ENCODE measurements around the gene CIDEC. TPM values are rescaled to one million over a fixed set of nuclear protein-coding genes. Genes with fewer than 3 reads are reported as not detected.

Gene CIDEC
- total RNA-seq, 1 experiment from 2014 or later: 0.37 TPM

DNA sequence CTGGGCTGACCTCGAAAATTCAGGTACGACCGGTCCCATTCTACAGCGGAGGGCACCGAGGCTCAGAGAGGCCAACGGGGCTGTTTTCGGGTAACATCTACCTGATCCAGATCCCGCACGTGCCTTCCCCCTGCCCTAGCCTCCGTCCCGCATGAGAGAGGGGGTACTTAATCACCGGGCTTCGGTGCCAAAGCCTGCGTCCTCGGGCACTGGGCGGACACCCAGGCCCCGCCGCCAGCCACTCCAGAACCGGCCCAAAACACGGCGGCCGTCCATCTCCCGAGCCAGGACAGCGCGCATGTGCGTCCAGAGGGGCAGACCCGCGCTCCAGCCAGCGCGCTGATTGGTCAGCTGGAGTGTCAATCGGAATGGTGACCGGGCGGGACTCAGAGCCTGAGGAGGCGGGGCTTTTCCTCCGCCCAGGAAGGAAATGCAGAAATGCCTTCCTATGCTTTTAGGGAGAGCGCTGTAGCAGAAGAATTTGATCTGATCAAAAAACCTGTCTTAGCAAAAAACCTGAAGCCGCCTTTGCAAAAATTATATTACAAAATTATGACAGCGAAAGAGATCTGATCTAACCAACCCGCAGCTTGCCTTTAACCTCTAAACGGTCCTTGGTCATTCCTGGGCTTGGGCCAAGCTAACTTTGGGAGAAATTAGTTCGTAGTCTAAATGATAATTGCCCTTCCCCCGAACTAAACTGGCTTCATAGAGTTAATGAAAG lies 36.2 kb downstream of the CIDEC start, which contains the start of gene RPUSD3:
TSS of gene RPUSD3 (minus strand) at position 294 of the 724 bp plus-strand sequence. CDS start at position 276, 18 bp downstream.
- peak; percentile 79 to 97 for DNase-seq
- no peak for TF ChIP-seq EZH2 (IDR thresholded peaks at IDR 0.05; ENCODE audit: low read depth)
- TF ChIP-seq, protein P1, sequence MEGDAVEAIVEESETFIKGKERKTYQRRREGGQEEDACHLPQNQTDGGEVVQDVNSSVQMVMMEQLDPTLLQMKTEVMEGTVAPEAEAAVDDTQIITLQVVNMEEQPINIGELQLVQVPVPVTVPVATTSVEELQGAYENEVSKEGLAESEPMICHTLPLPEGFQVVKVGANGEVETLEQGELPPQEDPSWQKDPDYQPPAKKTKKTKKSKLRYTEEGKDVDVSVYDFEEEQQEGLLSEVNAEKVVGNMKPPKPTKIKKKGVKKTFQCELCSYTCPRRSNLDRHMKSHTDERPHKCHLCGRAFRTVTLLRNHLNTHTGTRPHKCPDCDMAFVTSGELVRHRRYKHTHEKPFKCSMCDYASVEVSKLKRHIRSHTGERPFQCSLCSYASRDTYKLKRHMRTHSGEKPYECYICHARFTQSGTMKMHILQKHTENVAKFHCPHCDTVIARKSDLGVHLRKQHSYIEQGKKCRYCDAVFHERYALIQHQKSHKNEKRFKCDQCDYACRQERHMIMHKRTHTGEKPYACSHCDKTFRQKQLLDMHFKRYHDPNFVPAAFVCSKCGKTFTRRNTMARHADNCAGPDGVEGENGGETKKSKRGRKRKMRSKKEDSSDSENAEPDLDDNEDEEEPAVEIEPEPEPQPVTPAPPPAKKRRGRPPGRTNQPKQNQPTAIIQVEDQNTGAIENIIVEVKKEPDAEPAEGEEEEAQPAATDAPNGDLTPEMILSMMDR (conservative IDR thresholded peaks at IDR 0.05): no peak
- Histone ChIP-seq H2AFZ (peak within 1 kb of the TSS; percentile 91), H3K27me3 (ENCODE audit: insufficient read depth, low read depth) (no peaks in the 10 kb centered on the region), H3K79me2 (ENCODE audit: low read depth) (peaks cover 15% of the 10 kb centered on the region), H3K27ac (peak within 1 kb of the TSS; percentile 16; the same call in 1 of the 2 replicates), H4K20me1 (ENCODE audit: insufficient read depth) (no peaks in the 10 kb centered on the region; the same call in 1 of the 2 replicates), H3F3A (ENCODE audit: insufficient read depth, low read depth) (peaks cover 15% of the 10 kb centered on the region), H3K4me2 (peak within 1 kb of the TSS; percentile 81), H3K4me1 (replicated peaks; ENCODE audit: insufficient read depth) (peaks cover 20% of the 10 kb centered on the region), H3K9me3 (ENCODE audit: insufficient read depth, low read depth) (no peaks in the 10 kb centered on the region), H3K4me3 (peak within 1 kb of the TSS; percentile 66), H3K9me2 (ENCODE audit: insufficient read depth) (no peaks in the 10 kb centered on the region), H3K36me3 (ENCODE audit: low read depth) (peaks cover 11% of the 10 kb centered on the region)
- ChIA-PET POLR2A (ENCODE audit: unreplicated experiment) (interaction anchor here (0.6 to 0.7 kb wide), 3 partner anchors 27 to 68 kb away, joined by 3 to 10 read pairs (median 8); partner anchors contain the start of genes ARPC4 and TADA3), CTCF (interaction anchor here (0.6 to 1.1 kb wide), 3 partner anchors 46 to 128 kb away, joined by 4 to 11 read pairs (median 4); no protein-coding TSS in a partner anchor)
- no TSS peak for BruUV-seq (replicated peaks)
- intact Hi-C loops (cut with micrococcal nuclease; ENCODE audit: unreplicated experiment): loop anchor here (2.0 to 5.0 kb wide), 2 partner anchors 41 to 53 kb away; no protein-coding TSS in a partner anchor

DNA sequence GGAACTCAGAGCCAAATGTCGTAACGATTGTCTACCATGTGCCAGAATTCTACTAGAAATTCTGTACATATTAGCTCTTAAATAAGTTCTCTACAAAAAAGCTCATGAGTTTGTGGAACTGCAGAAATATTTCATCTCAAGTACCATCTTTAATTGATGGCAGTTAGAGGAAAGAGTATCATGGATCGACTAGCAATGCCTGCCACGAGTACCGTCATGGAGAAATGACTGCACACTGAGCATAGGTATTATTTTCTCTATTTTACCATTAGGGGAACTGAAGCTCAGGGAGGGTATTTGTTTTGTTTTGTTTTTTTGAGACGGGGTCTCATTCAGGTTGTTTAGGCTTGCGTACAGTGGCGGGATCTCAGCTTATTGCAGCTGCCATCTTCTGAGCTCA lies 39.0 kb downstream of the CIDEC start:
- Histone ChIP-seq H3K9me3 (ENCODE audit: insufficient read depth, low read depth) (no peaks in the 10 kb centered on the region), H3K4me2 (no peak overlapping the region), H3K4me3 (no peak overlapping the region), H2AFZ (no peak overlapping the region), H3K36me3 (ENCODE audit: low read depth) (peaks cover 11% of the 10 kb centered on the region), H3F3A (ENCODE audit: insufficient read depth, low read depth) (peaks cover 15% of the 10 kb centered on the region), H3K79me2 (ENCODE audit: low read depth) (peaks cover 15% of the 10 kb centered on the region), H3K27me3 (ENCODE audit: insufficient read depth, low read depth) (no peaks in the 10 kb centered on the region), H4K20me1 (ENCODE audit: insufficient read depth) (no peaks in the 10 kb centered on the region; the same call in 1 of the 2 replicates), H3K9me2 (ENCODE audit: insufficient read depth) (no peaks in the 10 kb centered on the region; the same call in 1 of the 2 replicates), H3K27ac (no peak overlapping the region), H3K4me1 (replicated peaks; ENCODE audit: insufficient read depth) (peaks cover 20% of the 10 kb centered on the region)
- no peak for DNase-seq
- no TSS peak for BruUV-seq (replicated peaks)
- CTCF ChIA-PET: no interaction called here
- POLR2A ChIA-PET (ENCODE audit: unreplicated experiment): interaction anchor here (0.6 kb wide), 2 partner anchors 105 to 463 kb away, joined by 3 read pairs; no protein-coding TSS in a partner anchor
- intact Hi-C loops (cut with micrococcal nuclease; ENCODE audit: unreplicated experiment): loop anchor here (5.0 kb wide), 1 partner anchor 56 kb away; no protein-coding TSS in a partner anchor
- no peak for TF ChIP-seq EZH2 (IDR thresholded peaks at IDR 0.05; ENCODE audit: low read depth)
- TF ChIP-seq, protein P1 (conservative IDR thresholded peaks at IDR 0.05): no peak

DNA sequence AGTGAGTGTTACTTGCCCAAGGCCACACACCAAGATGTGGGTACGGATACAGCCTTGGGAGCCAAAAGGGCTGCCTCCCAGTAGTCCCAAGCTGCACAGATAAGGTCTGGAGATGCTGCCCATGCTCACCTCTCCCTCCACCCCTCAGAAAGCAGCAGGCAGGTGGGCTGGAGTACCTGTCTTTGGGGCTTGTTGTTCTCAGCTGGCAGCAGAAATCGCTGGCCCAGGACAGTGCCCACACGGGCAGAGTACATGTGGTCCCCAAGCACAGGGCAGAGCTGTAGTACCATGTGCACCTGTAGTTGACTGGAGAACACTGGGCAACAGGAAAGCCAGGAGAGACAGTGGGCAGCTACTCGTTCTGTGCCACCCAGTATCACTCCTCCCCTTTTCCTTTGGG lies 41.2 kb downstream of the CIDEC start:
- peaks cover 15% of the 10 kb centered on the region for H3K79me2 ChIP-seq (ENCODE audit: low read depth)
- no peak for DNase-seq
- intact Hi-C loops (cut with micrococcal nuclease; ENCODE audit: unreplicated experiment): no loop called here
- no peak overlapping the region for H3K27ac ChIP-seq
- no peaks in the 10 kb centered on the region for H3K9me3 ChIP-seq (ENCODE audit: insufficient read depth, low read depth)
- H3K36me3 ChIP-seq (ENCODE audit: low read depth): peaks cover 11% of the 10 kb centered on the region
- H2AFZ ChIP-seq: no peak overlapping the region
- no peaks in the 10 kb centered on the region; the same call in 1 of the 2 replicates for H3K9me2 ChIP-seq (ENCODE audit: insufficient read depth)
- peaks cover 13% of the 10 kb centered on the region for H3F3A ChIP-seq (ENCODE audit: insufficient read depth, low read depth)
- H3K27me3 ChIP-seq (ENCODE audit: insufficient read depth, low read depth): no peaks in the 10 kb centered on the region
- no peaks in the 10 kb centered on the region; the same call in 1 of the 2 replicates for H4K20me1 ChIP-seq (ENCODE audit: insufficient read depth)
- TF ChIP-seq, protein P1 (conservative IDR thresholded peaks at IDR 0.05): no peak
- TF ChIP-seq EZH2 (IDR thresholded peaks at IDR 0.05; ENCODE audit: low read depth): no peak
- CTCF ChIA-PET: interaction anchor here (0.7 kb wide), 1 partner anchor 29 kb away, joined by 5 read pairs; no protein-coding TSS in a partner anchor
- H3K4me2 ChIP-seq: no peak overlapping the region
- POLR2A ChIA-PET (ENCODE audit: unreplicated experiment): no interaction called here
- H3K4me3 ChIP-seq: no peak overlapping the region
- peaks cover 10% of the 10 kb centered on the region; the same call in 1 of the 2 replicates for H3K4me1 ChIP-seq (replicated peaks; ENCODE audit: insufficient read depth)
- BruUV-seq (replicated peaks): no TSS peak

Data from PC-9 (cell line).